ENCODE measurements around the gene KCTD19. TPM values are rescaled to one million over a fixed set of nuclear protein-coding genes. Genes with fewer than 3 reads are reported as not detected.
A peak's percentile ranks its signal among the peaks of the same experiment; 100 is the strongest.

KCTD19 gene
- total and polyA plus RNA-seq, 3 experiments from 2014 or later: 0.71 to 1.4 TPM; not detected in 1

GRCh38 chr16:67286441-67287235, 39.9 kb downstream of the KCTD19 start:
- H3K9me3 ChIP-seq (ENCODE audit: low read length): no peaks in the 10 kb centered on the region
- CTCF ChIA-PET: no interaction called here
- no peaks in the 10 kb centered on the region for H3K9me3 Mint-ChIP-seq
- H3K27me3 ChIP-seq (ENCODE audit: insufficient read depth, low read length, poor library complexity, severe bottlenecking): no peaks in the 10 kb centered on the region
- no peak overlapping the region for H3K27ac Mint-ChIP-seq
- H3K4me3 Mint-ChIP-seq: no peak overlapping the region
- DNase-seq: peak in 1 of 5 donors; percentile 32
- H3K4me3 ChIP-seq (ENCODE audit: low read length): no peak overlapping the region
- peaks cover 16 to 22% (median 19%) of the 10 kb centered on the region in 3 donors for H3K4me1 Mint-ChIP-seq
- POLR2A ChIA-PET: no interaction called here
- H3K36me3 ChIP-seq (ENCODE audit: insufficient read depth, low read length): no peaks in the 10 kb centered on the region
- H3K4me1 ChIP-seq (ENCODE audit: insufficient read depth, low read length): peaks cover 10% of the 10 kb centered on the region
- H3K27me3 Mint-ChIP-seq: no peaks in the 10 kb centered on the region
- no peak overlapping the region for H3K27ac ChIP-seq (ENCODE audit: low read depth, low read length)
- H3K36me3 Mint-ChIP-seq: peaks cover 0 to 4% (median 2%) of the 10 kb centered on the region in 3 donors

- H3K27me3 ChIP-seq (ENCODE audit: insufficient read depth, low read length, poor library complexity, severe bottlenecking): no peaks in the 10 kb centered on the region
- H3K4me1 ChIP-seq (ENCODE audit: insufficient read depth, low read length): peaks cover 11% of the 10 kb centered on the region
- no peak overlapping the region for H3K4me3 ChIP-seq (ENCODE audit: low read length)
- H3K27ac ChIP-seq (ENCODE audit: low read depth, low read length): no peak overlapping the region
- peaks cover 8 to 14% (median 12%) of the 10 kb centered on the region in 3 donors for H3K4me1 Mint-ChIP-seq
- H3K9me3 ChIP-seq (ENCODE audit: low read length): no peaks in the 10 kb centered on the region
- H3K36me3 Mint-ChIP-seq: peaks cover 0 to 4% (median 2%) of the 10 kb centered on the region in 3 donors
- peak in 1 of 5 donors; percentile 41 for DNase-seq
- no peak overlapping the region for H3K4me3 Mint-ChIP-seq
- ChIA-PET POLR2A (interaction anchor here (0.5 kb wide), 1 partner anchor 41 kb away, joined by 3 read pairs; no protein-coding TSS in a partner anchor), CTCF (interaction anchor here (0.6 to 1.7 kb wide), 3 partner anchors 26 to 132 kb away, joined by 3 to 4 read pairs (median 3); no protein-coding TSS in a partner anchor)
- peak overlapping the region in 1 of 8 donors; percentile 35 for H3K27ac Mint-ChIP-seq
- no peaks in the 10 kb centered on the region for H3K36me3 ChIP-seq (ENCODE audit: insufficient read depth, low read length)
- H3K9me3 Mint-ChIP-seq: no peaks in the 10 kb centered on the region
- no peaks in the 10 kb centered on the region for H3K27me3 Mint-ChIP-seq
These were observed 41.6 kb downstream of the KCTD19 start for GRCh38 chr16:67284699-67285646.

GRCh38 chr16:67283826-67284555, 42.5 kb downstream of the KCTD19 start:
- no peaks in the 10 kb centered on the region for H3K36me3 ChIP-seq (ENCODE audit: insufficient read depth, low read length)
- Mint-ChIP-seq H3K27me3 (no peaks in the 10 kb centered on the region), H3K36me3 (peaks cover 0 to 4% (median 2%) of the 10 kb centered on the region in 3 donors), H3K4me3 (no peak overlapping the region), H3K4me1 (peaks cover 0 to 4% (median 2%) of the 10 kb centered on the region in 3 donors), H3K9me3 (no peaks in the 10 kb centered on the region), H3K27ac (peak overlapping the region in 2 of 8 donors; percentile 52 to 73)
- H3K27me3 ChIP-seq (ENCODE audit: insufficient read depth, low read length, poor library complexity, severe bottlenecking): no peaks in the 10 kb centered on the region
- CTCF ChIA-PET: interaction anchor here (0.5 to 1.7 kb wide), 3 partner anchors 25 to 116 kb away, joined by 3 to 4 read pairs (median 3); partner anchors contain the start of genes KCTD19 and LRRC36
- no peak overlapping the region for H3K27ac ChIP-seq (ENCODE audit: low read depth, low read length)
- H3K4me3 ChIP-seq (ENCODE audit: low read length): no peak overlapping the region
- peak in 1 of 5 donors; percentile 28 for DNase-seq
- POLR2A ChIA-PET: no interaction called here
- H3K4me1 ChIP-seq (ENCODE audit: insufficient read depth, low read length): peaks cover 8% of the 10 kb centered on the region
- H3K9me3 ChIP-seq (ENCODE audit: low read length): no peaks in the 10 kb centered on the region

- H3K27ac Mint-ChIP-seq: peak overlapping the region in 1 of 8 donors; percentile 17
These were observed 43.3 kb downstream of the KCTD19 start for GRCh38 chr16:67283039-67283825.

GRCh38 chr16:67282447-67282805, 44.1 kb downstream of the KCTD19 start:
- DNase-seq: peak in 1 of 5 donors; percentile 20
- Histone ChIP-seq H3K27ac (ENCODE audit: low read depth, low read length) (no peak overlapping the region), H3K4me1 (ENCODE audit: insufficient read depth, low read length) (peaks cover 17% of the 10 kb centered on the region), H3K27me3 (ENCODE audit: insufficient read depth, low read length, poor library complexity, severe bottlenecking) (no peaks in the 10 kb centered on the region), H3K9me3 (ENCODE audit: low read length) (no peaks in the 10 kb centered on the region), H3K4me3 (ENCODE audit: low read length) (no peak overlapping the region), H3K36me3 (ENCODE audit: insufficient read depth, low read length) (no peaks in the 10 kb centered on the region)
- peak overlapping the region in 1 of 7 donors; percentile 46 for H3K4me3 Mint-ChIP-seq
- no peak overlapping the region for H3K27ac Mint-ChIP-seq
- no peaks in the 10 kb centered on the region for H3K9me3 Mint-ChIP-seq
- no peaks in the 10 kb centered on the region for H3K27me3 Mint-ChIP-seq
- ChIA-PET POLR2A (no interaction called here), CTCF (no interaction called here)
- peaks cover 0 to 4% (median 4%) of the 10 kb centered on the region in 3 donors for H3K36me3 Mint-ChIP-seq
- peaks cover 5 to 13% (median 9%) of the 10 kb centered on the region in 3 donors for H3K4me1 Mint-ChIP-seq

More at GRCh38 chr16:67283039-67283825, 43.3 kb downstream of the KCTD19 start:
- H3K4me3 ChIP-seq (ENCODE audit: low read length): no peak overlapping the region
- peak in 1 of 5 donors; percentile 15 for DNase-seq
- H3K27ac ChIP-seq (ENCODE audit: low read depth, low read length): no peak overlapping the region
- peak overlapping the region in 1 of 7 donors; percentile 11 for H3K4me3 Mint-ChIP-seq
- ChIA-PET POLR2A (no interaction called here), CTCF (interaction anchor here (0.5 to 1.0 kb wide), 2 partner anchors 43 to 117 kb away, joined by 3 read pairs; partner anchors contain the start of genes KCTD19 and LRRC36)
- H3K27me3 ChIP-seq (ENCODE audit: insufficient read depth, low read length, poor library complexity, severe bottlenecking): no peaks in the 10 kb centered on the region
- H3K27me3 Mint-ChIP-seq: no peaks in the 10 kb centered on the region
- peaks cover 11% of the 10 kb centered on the region for H3K4me1 ChIP-seq (ENCODE audit: insufficient read depth, low read length)
- H3K9me3 Mint-ChIP-seq: no peaks in the 10 kb centered on the region
- peaks cover 0 to 4% (median 2%) of the 10 kb centered on the region in 3 donors for H3K36me3 Mint-ChIP-seq
- H3K4me1 Mint-ChIP-seq: peaks cover 5 to 7% (median 5%) of the 10 kb centered on the region in 3 donors
- H3K36me3 ChIP-seq (ENCODE audit: insufficient read depth, low read length): no peaks in the 10 kb centered on the region
- H3K9me3 ChIP-seq (ENCODE audit: low read length): no peaks in the 10 kb centered on the region

- H3K4me3 Mint-ChIP-seq: peak overlapping the region in 2 of 7 donors; percentile 67 to 83
- no peaks in the 10 kb centered on the region for H3K9me3 Mint-ChIP-seq
- peaks cover 0 to 6% (median 4%) of the 10 kb centered on the region in 3 donors for H3K36me3 Mint-ChIP-seq
- Histone ChIP-seq H3K36me3 (ENCODE audit: insufficient read depth, low read length) (no peaks in the 10 kb centered on the region), H3K9me3 (ENCODE audit: low read length) (no peaks in the 10 kb centered on the region), H3K27ac (ENCODE audit: low read depth, low read length) (no peak overlapping the region), H3K4me1 (ENCODE audit: insufficient read depth, low read length) (peaks cover 17% of the 10 kb centered on the region), H3K4me3 (ENCODE audit: low read length) (no peak overlapping the region), H3K27me3 (ENCODE audit: insufficient read depth, low read length, poor library complexity, severe bottlenecking) (no peaks in the 10 kb centered on the region)
- CTCF ChIA-PET: interaction anchor here (2.0 kb wide), 1 partner anchor 22 kb away, joined by 4 read pairs; no protein-coding TSS in a partner anchor
- peak overlapping the region in 1 of 8 donors; percentile 52 for H3K27ac Mint-ChIP-seq
- POLR2A ChIA-PET: no interaction called here
- H3K27me3 Mint-ChIP-seq: no peaks in the 10 kb centered on the region
- DNase-seq: no peak
- H3K4me1 Mint-ChIP-seq: peaks cover 5 to 14% (median 12%) of the 10 kb centered on the region in 3 donors
These were observed 44.8 kb downstream of the KCTD19 start for GRCh38 chr16:67281536-67282446.

Data from CD8-positive, alpha-beta memory T cell (primary cell).